GM19193 (cell line): ENCODE measurements around the gene REC114.

Experiments used
- POLR2A ChIP-seq: IDR thresholded peaks from 4 replicates; pipeline ENCODE4 v1.6.1; 2011; ENCODE audit not compliant: insufficient read depth, insufficient read length; ENCODE audit errors: extremely low read depth

The REC114 gene

GRCh38 chr15:73442421-73442820 is 543 bp upstream of the REC114 start:
- TF ChIP-seq POLR2A = no peak

- TF ChIP-seq POLR2A = no peak
Measured at GRCh38 chr15:73454096-73454495, 11.1 kb downstream of the REC114 start.

GRCh38 chr15:73455876-73456275 is 12.9 kb downstream of the REC114 start:
- TF ChIP-seq POLR2A = no peak

GRCh38 chr15:73457334-73457733 is 14.4 kb downstream of the REC114 start:
- no peak for TF ChIP-seq POLR2A

- TF ChIP-seq POLR2A = no peak
Measured at GRCh38 chr15:73460662-73461061, 17.7 kb downstream of the REC114 start.

- no peak for TF ChIP-seq POLR2A
Measured at GRCh38 chr15:73464602-73465001, 21.6 kb downstream of the REC114 start.

GRCh38 chr15:73467758-73468157 is 24.8 kb downstream of the REC114 start:
- no peak for TF ChIP-seq POLR2A

- TF ChIP-seq POLR2A = no peak
Measured at GRCh38 chr15:73474785-73475184, 31.8 kb downstream of the REC114 start.

- TF ChIP-seq POLR2A = no peak
Measured at GRCh38 chr15:73476704-73477216, 33.8 kb downstream of the REC114 start.

GRCh38 chr15:73480050-73480449 is 37.1 kb downstream of the REC114 start:
- no peak for TF ChIP-seq POLR2A

GRCh38 chr15:73482166-73482565 is 39.2 kb downstream of the REC114 start:
- no peak for TF ChIP-seq POLR2A

DNA sequence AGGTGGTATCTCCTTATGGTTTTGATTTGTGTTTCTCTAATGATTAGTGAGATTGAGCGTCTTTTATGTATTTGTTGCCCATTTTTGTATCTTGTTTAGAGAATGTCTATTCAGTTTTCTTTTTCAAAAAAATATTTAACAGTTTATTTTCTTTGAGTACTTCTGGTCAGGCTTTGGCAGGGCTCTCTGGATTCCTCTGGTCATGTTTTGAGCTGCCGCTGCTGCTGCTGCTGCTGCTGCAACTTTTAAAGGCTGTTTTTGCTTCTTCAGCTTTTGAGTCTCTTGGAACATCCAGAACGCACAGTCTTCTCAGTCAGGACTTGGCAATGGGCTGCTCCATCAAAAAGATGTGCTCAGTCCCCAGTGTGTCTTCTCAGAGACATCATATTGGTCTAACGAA is 40.1 kb downstream of the REC114 start:
- no peak for TF ChIP-seq POLR2A

- no peak for TF ChIP-seq POLR2A
Measured at GRCh38 chr15:73485372-73485771, 42.4 kb downstream of the REC114 start.

DNA sequence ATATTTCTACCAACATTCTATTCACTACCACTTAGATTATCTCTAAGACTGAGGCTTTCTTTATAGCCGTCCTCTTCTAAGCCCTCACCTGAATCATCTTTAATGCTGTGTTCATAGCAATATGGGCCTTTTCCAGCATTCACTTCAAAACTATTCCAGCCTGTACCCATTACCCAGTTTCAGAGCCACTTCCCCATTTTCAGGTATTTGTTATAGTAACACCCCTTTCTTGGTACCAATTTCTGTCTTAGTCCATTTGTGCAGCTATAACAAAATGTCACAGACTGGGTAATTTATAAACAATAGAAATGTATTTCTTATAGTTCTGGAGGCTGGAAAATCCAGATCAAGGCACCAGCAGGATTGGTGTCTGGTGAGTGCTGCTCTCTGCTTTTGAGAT is 45.7 kb downstream of the REC114 start:
- no peak for TF ChIP-seq POLR2A

DNA sequence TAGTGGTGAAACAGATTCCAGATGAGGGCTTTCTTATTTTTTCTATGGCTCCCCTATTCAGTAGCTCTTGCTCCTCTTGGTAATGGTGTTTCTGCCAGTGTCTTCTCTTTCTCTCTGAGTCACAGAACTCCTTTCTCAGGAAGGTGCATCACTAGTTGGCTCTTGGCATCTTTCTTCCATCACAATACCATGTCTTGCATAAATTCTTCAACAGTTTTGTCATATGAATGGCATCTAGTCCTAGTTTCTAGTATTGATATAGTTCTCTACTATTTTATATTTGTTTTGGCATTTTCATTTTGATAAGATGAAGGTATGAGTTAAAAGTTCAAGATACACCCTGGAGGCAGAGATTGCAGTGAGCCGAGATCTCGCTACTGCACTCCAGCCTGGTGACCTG is 51.0 kb downstream of the REC114 start:
- no peak for TF ChIP-seq POLR2A

GRCh38 chr15:73495181-73495580 is 52.2 kb downstream of the REC114 start:
- TF ChIP-seq POLR2A = no peak

DNA sequence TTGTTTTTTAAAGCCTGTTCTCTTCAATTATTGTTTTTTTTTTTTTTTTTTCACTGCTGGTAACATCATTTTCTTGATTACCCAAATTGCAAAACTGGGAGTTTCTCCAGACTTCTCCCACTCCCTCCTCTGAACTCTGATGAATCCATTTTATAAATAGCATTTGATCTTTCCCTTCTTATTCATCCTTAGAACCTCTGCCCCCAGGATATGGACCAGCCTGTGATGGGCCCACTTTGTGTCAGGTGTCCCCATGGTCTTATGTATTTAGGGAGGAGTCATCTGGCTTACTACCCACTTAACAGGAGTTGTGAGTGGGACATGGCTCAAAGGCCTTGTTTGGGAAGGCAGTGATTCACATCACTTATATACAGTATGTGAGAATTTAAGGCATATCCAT is 57.7 kb downstream of the REC114 start:
- TF ChIP-seq POLR2A = no peak
